Small intestine (tissue), 7 donors: ENCODE results near the gene KIFC3. TPM values are rescaled to one million over a fixed set of nuclear protein-coding genes. Genes with fewer than 3 reads are reported as not detected.

Source experiments
- DNase-seq, 2 donors: peaks; one replicate each; pipeline versions ENCODE4 v3.0.0 to v3.0.0-alpha.2; 2013
- FAIRE-seq: peaks from 2 replicates; lab custom pipeline; 2012; peaks lifted over from hg19 to GRCh38; lab: Jason Lieb, UNC
- H3K27ac ChIP-seq, 3 donors: one replicate each; pipeline ENCODE4 v1.5.1; 2013; ENCODE audit warnings: low read length in 2 of 3, mild to moderate bottlenecking in 2 of 3, control low read depth in 1 of 3, inconsistent platforms in 1 of 3, low read depth in 1 of 3, moderate library complexity in 1 of 3
- H3K27me3 ChIP-seq, 3 donors: one replicate each; pipeline ENCODE4 v1.6.1; 2013; ENCODE audit warnings: low read length in 3 of 3, inconsistent platforms in 1 of 3; ENCODE audit not compliant: control insufficient read depth in 3 of 3, insufficient read depth in 3 of 3
- H3K36me3 ChIP-seq, 3 donors: one replicate each; pipeline ENCODE4 v1.6.1; 2013; ENCODE audit warnings: low read length in 3 of 3, inconsistent platforms in 1 of 3, low read depth in 1 of 3, mild to moderate bottlenecking in 1 of 3, moderate library complexity in 1 of 3; ENCODE audit not compliant: control insufficient read depth in 3 of 3, insufficient read depth in 2 of 3
- H3K4me1 ChIP-seq, 3 donors: one replicate each; pipeline ENCODE4 v1.6.1; 2013; ENCODE audit warnings: low read length in 2 of 3, inconsistent platforms in 1 of 3, low read depth in 1 of 3, mild to moderate bottlenecking in 1 of 3, moderate library complexity in 1 of 3; ENCODE audit not compliant: control insufficient read depth in 3 of 3, insufficient read depth in 2 of 3
- H3K4me3 ChIP-seq, 3 donors: one replicate each; pipeline ENCODE4 v1.5.1; 2013; ENCODE audit warnings: low read length in 3 of 3, control low read depth in 1 of 3, inconsistent platforms in 1 of 3, low read depth in 1 of 3, mild to moderate bottlenecking in 1 of 3, moderate library complexity in 1 of 3
- H3K9me3 ChIP-seq, 2 donors: one replicate each; pipeline ENCODE4 v1.6.1; 2013; ENCODE audit warnings: low read depth in 1 of 2, low read length in 1 of 2; ENCODE audit not compliant: control insufficient read depth in 2 of 2, insufficient read depth in 1 of 2
- WGBS, 3 donors: extraction: QIAGEN DNeasy Blood & Tissue Kit; methylation state at CpG; one replicate each; pipeline ENCODE4 v1.1.7; 2013; 5-methylcytosine and 5-hydroxymethylcytosine counted together
- polyA plus RNA-seq, 4 donors: library from polyadenylated mRNA; stranded (reverse) in 3 of 4; unstranded in 1 of 4; fragments of 200-250 nt in 3 of 4; fragments of 120-200 nt in 1 of 4; gene quantifications; one replicate each; pipeline versions ENCODE4 v1.2.1 to v1.2.3, GENCODE V29; 2013
- donor health status: healthy with polysubstance abuse.
- donor health status: control.
- donor health status: control.
- donor health status: Bipolar disorder and iron deficiency.
- donor health status: healthy.

The KIFC3 gene
- polyA plus RNA-seq, 4 donors: 12.8 to 237 (median 131) TPM

DNA sequence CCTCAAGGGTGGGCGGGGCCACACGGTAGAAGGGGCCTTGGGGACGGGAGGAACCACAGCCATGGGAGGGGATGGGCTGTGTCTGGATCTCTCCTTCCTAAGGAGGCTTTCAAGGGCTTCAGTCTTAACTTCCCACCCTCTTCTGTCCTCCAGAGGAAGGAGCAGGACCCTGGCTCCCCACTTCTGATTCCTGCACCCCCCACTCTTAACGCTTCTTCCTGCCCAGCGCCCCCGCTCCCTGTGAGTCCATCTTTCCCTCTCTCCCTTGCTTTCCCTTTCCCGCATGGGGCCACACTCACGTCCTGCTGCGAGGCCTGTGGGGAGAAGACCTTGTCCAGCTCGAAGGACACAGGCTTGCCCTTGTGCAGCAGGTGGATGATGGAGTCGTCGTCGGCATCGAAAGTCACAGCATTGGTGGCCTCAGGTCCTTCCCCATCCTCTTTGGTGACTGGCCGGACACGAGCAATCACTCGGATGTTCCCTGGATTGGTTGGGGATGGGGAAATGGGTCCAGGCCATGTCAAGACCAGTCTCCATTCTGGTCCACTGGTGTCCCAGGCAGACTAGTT, 37.0 kb downstream of the KIFC3 start:
- no peak overlapping the region for H3K27ac ChIP-seq
- H3K9me3 ChIP-seq: no peaks in the 10 kb centered on the region
- no peak overlapping the region for H3K4me3 ChIP-seq
- H3K36me3 ChIP-seq: peaks cover 0 to 92% (median 26%) of the 10 kb centered on the region in 3 donors
- FAIRE-seq: no peak
- H3K27me3 ChIP-seq: no peaks in the 10 kb centered on the region
- no peaks in the 10 kb centered on the region for H3K4me1 ChIP-seq
- no peak for DNase-seq
- 91 to 96% (median 93%) methylated on average over 17 of the region's 17 CpGs for WGBS, 3 donors

DNA sequence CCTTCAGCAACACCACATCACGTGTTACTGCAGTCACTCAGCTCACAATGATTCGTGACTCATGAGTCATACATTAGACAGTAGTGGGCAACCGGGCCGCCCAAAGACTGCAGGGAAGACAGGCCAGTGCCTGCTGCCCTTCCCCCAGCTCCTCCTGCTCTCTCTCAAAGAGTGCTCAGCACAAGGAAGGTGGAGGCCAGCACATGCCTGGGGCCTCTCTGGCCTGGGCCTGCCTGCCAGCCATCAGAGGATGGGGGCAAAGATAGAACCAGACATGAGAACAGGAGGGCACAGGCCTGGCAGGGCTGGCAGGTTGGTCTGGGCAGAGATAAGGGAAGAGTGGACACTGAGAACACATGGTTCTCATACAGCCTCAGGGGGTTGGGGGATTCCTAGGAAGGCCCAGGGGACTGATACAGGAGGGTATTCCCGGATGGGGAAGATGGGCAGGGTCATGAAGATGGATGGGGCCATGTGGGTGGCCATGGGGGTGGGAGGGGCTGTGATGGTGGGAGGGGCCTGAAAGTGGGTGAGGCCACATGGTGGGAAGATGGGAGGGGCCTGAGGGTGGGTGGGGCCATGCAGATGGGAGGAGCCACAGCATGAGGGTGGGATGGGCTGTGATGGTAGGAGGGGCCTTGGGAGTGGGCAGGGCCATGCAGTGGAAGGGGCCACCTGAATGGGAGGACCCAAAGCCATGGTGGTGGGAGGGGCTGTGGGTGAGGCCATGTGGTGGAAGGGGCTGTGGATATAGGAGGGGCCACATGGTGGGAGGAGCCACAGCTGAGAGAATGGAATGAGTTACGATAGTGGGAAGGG, 37.7 kb downstream of the KIFC3 start:
- no peak for FAIRE-seq
- H3K27ac ChIP-seq: no peak overlapping the region
- no peaks in the 10 kb centered on the region for H3K4me1 ChIP-seq
- no peak overlapping the region for H3K4me3 ChIP-seq
- peaks cover 0 to 92% (median 25%) of the 10 kb centered on the region in 3 donors for H3K36me3 ChIP-seq
- H3K27me3 ChIP-seq: no peaks in the 10 kb centered on the region
- no peak for DNase-seq
- H3K9me3 ChIP-seq: no peaks in the 10 kb centered on the region
- 57 to 70% (median 60%) methylated on average over 6 of the region's 6 CpGs for WGBS, 3 donors

DNA sequence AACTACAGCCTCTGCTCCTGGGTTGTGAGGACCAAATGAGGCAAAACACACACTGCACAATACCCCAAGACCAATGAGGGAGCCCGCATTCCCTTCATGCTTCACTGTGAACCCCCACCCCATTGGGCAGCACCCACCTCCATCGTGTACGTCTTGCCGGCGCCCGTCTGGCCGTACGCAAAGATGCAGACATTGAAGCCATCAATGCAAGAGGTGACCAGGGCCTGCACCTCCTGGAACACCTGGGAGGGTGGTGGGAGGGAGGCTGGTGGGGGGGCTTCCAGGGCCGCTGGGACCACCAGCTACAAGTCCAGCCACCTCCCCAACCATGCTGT, 38.3 kb downstream of the KIFC3 start:
- no peak overlapping the region for H3K27ac ChIP-seq
- WGBS, 3 donors: 84 to 99% (median 95%) methylated on average over 8 to 9 of the region's 9 CpGs
- no peak overlapping the region for H3K4me3 ChIP-seq
- H3K9me3 ChIP-seq: no peaks in the 10 kb centered on the region
- FAIRE-seq (no peak), DNase-seq (no peak)
- no peaks in the 10 kb centered on the region for H3K27me3 ChIP-seq
- peaks cover 0 to 92% (median 25%) of the 10 kb centered on the region in 3 donors for H3K36me3 ChIP-seq
- no peaks in the 10 kb centered on the region for H3K4me1 ChIP-seq

DNA sequence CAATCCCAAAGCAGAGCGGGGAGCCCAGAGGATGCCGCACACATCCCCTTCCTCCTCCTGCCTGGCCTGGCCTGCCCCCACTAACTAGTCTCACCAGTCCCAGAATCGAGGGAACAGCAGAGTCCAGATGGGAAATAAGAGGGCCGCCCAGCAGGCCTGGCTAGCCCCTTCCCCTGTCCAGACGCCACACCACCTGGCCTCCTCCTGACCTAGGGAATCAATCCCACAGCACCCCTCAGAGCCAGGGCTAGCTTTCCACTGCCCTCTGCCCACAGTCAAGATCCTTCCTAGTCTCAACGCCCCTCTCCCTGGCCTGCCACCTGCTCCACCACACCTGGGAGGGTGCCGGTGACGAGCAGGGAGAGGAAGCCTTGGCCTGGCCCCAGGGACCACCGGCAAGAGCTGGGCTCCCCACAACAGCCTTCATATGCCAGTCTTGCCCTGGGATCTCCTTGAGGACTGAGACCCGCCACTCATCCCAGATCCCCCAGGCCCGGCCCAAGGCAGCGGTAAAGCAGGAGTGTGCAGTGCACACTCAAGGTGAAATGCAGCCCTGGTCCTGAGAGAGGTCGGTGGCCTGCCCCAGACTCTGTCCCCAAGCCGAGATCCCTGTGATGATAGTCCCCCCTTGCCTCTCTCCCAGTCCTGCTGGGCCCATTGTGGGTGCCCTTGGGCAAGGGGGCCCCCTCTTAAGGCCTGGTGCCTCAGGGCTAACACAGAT, 38.8 kb downstream of the KIFC3 start:
- DNase-seq (no peak), FAIRE-seq (no peak)
- Histone ChIP-seq H3K4me3 (no peak overlapping the region), H3K9me3 (no peaks in the 10 kb centered on the region), H3K4me1 (no peaks in the 10 kb centered on the region), H3K27ac (no peak overlapping the region), H3K36me3 (peaks cover 0 to 93% (median 25%) of the 10 kb centered on the region in 3 donors), H3K27me3 (no peaks in the 10 kb centered on the region)
- 85 to 89% (median 88%) methylated on average over 14 of the region's 14 CpGs for WGBS, 3 donors

DNA sequence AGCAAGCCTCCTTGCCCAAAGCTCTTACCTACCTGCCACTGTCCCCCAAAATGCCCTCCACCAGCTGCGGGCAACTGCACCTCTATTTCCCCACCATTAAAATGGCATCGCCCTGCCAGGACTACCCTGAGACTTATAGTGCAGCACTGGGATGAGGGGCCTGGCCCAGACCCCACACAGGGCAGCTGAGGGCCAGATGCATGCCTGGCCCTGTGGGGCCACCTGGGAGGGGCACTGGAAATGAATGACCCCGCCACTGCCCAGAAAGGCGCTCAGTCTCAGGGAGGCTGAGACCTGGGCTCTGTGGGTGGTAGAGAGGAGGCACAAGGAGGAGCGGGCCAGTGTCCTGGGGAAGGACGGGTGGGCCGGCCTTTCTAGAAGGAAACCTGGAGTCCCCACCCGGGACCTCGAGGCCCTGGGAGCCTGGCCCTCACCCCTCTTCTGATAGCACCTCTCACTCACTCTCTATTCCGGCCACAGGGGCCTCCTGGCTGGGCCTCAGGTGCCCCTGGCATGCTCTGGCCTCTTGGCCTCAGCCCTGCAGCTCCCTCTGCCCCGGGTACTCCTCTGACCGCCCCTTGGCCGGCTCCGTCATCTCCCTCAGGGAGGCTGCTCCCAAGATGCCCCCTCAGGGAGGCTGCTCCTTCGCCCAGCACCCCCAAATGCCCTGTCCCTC, 39.8 kb downstream of the KIFC3 start:
- FAIRE-seq: no peak
- no peaks in the 10 kb centered on the region for H3K9me3 ChIP-seq
- no peak for DNase-seq
- 75 to 79% (median 76%) methylated on average over 10 to 15 of the region's 15 CpGs for whole genome bisulfite sequencing, 3 donors
- H3K27ac ChIP-seq: no peak overlapping the region
- no peak overlapping the region for H3K4me3 ChIP-seq
- H3K27me3 ChIP-seq: no peaks in the 10 kb centered on the region
- no peaks in the 10 kb centered on the region for H3K4me1 ChIP-seq
- H3K36me3 ChIP-seq: peaks cover 0 to 96% (median 25%) of the 10 kb centered on the region in 3 donors

DNA sequence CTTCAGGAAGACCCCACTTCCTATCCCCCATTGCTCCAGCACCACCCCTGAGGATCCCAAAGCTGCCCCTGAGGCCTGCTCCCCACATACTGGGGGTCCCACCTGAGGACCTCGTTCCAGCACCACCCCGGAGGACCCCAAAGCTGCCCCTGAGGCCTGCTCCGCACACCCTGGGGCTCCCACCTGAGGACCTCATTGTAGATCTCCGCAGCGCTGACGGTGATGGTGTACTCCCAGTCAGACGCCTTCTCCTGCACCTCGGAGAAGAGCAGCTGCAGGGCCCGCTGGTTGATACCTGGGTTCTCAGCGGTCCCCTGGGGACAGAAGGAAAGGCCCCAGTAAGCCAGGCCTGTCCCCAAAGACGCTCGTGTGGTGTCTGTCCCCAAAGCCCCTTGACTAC, 40.3 kb downstream of the KIFC3 start:
- Histone ChIP-seq H3K36me3 (peaks cover 0 to 97% (median 25%) of the 10 kb centered on the region in 3 donors), H3K9me3 (no peaks in the 10 kb centered on the region), H3K27me3 (no peaks in the 10 kb centered on the region), H3K4me1 (peaks cover 0 to 2% (median 0%) of the 10 kb centered on the region in 3 donors), H3K4me3 (no peak overlapping the region), H3K27ac (no peak overlapping the region)
- DNase-seq (no peak), FAIRE-seq (no peak)
- 89% methylated on average over 12 of the region's 12 CpGs for WGBS, 3 donors

DNA sequence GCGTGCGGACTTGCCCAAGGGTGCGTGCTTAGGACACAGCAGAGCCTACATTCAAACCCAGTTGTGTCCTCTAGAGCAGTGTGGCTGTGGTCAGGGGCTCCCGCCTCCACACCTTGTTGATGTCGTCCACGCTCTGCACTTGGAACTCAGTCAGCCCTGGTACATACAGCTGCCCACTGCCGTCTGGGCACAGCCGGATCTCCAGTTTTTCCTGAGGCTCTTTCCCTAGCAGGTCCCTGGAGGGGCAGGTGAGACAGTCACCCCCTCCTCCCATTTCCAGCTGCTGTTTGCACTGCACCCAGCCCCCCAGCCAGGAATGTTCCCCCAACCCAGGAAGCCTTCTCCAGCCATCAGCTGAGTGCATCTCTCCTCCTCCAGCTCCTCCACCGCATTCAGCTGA, 41.0 kb downstream of the KIFC3 start:
- 76 to 83% (median 77%) methylated on average over 9 of the region's 9 CpGs for WGBS, 3 donors
- Histone ChIP-seq H3K9me3 (no peaks in the 10 kb centered on the region), H3K27me3 (no peaks in the 10 kb centered on the region), H3K4me1 (peaks cover 0 to 8% (median 0%) of the 10 kb centered on the region in 3 donors), H3K27ac (no peak overlapping the region), H3K4me3 (no peak overlapping the region), H3K36me3 (peaks cover 0 to 97% (median 25%) of the 10 kb centered on the region in 3 donors)
- FAIRE-seq: no peak
- no peak for DNase-seq
